ENCODE measurements around the gene VSIG8.

VSIG8 gene

GRCh38 chr1:159857889-159858288 is 4.6 kb downstream of the VSIG8 start:
- DNase-seq (ENCODE audit: low read depth in 3 of 3): no peak

- DNase-seq (ENCODE audit: low read depth in 3 of 3): no peak
Observed at GRCh38 chr1:159856576-159856975, 5.9 kb downstream of the VSIG8 start.

- DNase-seq (ENCODE audit: low read depth in 3 of 3): no peak
Observed at GRCh38 chr1:159855709-159856108, 6.7 kb downstream of the VSIG8 start.

GRCh38 chr1:159854693-159855192 is 7.7 kb downstream of the VSIG8 start:
- DNase-seq (ENCODE audit: low read depth in 3 of 3): peak; percentile 36 to 44 (median 38)

- DNase-seq (ENCODE audit: low read depth in 3 of 3): no peak
Observed at GRCh38 chr1:159854116-159854692, 8.3 kb downstream of the VSIG8 start.

- no peak for DNase-seq (ENCODE audit: low read depth in 3 of 3)
Observed at GRCh38 chr1:159853417-159854115, 8.9 kb downstream of the VSIG8 start.

GRCh38 chr1:159851407-159851806 is 11.1 kb downstream of the VSIG8 start:
- no peak for DNase-seq (ENCODE audit: low read depth in 3 of 3)

- DNase-seq (ENCODE audit: low read depth in 3 of 3): no peak
Observed at GRCh38 chr1:159849626-159850366, 12.7 kb downstream of the VSIG8 start.

GRCh38 chr1:159848326-159848725 is 14.1 kb downstream of the VSIG8 start:
- DNase-seq (ENCODE audit: low read depth in 3 of 3): no peak

GRCh38 chr1:159847231-159847630 is 15.2 kb downstream of the VSIG8 start:
- DNase-seq (ENCODE audit: low read depth in 3 of 3): no peak

GRCh38 chr1:159845751-159846629 is 16.5 kb downstream of the VSIG8 start:
- DNase-seq (ENCODE audit: low read depth in 3 of 3): no peak

- no peak for DNase-seq (ENCODE audit: low read depth in 3 of 3)
Observed at GRCh38 chr1:159843459-159843858, 19.0 kb downstream of the VSIG8 start.

GRCh38 chr1:159841749-159842148 is 20.7 kb downstream of the VSIG8 start:
- no peak for DNase-seq (ENCODE audit: low read depth in 3 of 3)

GRCh38 chr1:159839116-159839849 is 23.2 kb downstream of the VSIG8 start:
- DNase-seq (ENCODE audit: low read depth in 3 of 3): no peak

- DNase-seq (ENCODE audit: low read depth in 3 of 3): no peak
Observed at GRCh38 chr1:159838715-159839114, 23.7 kb downstream of the VSIG8 start.

- no peak for DNase-seq (ENCODE audit: low read depth in 3 of 3)
Observed at GRCh38 chr1:159835862-159836525, 26.5 kb downstream of the VSIG8 start.

- no peak for DNase-seq (ENCODE audit: low read depth in 3 of 3)
Observed at GRCh38 chr1:159835356-159835755, 27.1 kb downstream of the VSIG8 start.

- DNase-seq (ENCODE audit: low read depth in 3 of 3): no peak
Observed at GRCh38 chr1:159832309-159832708, 30.1 kb downstream of the VSIG8 start.

GRCh38 chr1:159831412-159832141 is 30.9 kb downstream of the VSIG8 start:
- no peak for DNase-seq (ENCODE audit: low read depth in 3 of 3)

- no peak for DNase-seq (ENCODE audit: low read depth in 3 of 3)
Observed at GRCh38 chr1:159830722-159831121, 31.7 kb downstream of the VSIG8 start.

Data from stimulated activated CD4-positive, alpha-beta T cell treated with anti-CD3 and anti-CD28 coated beads, TNF-alpha, amount 100 ng/mL, for 4 hours (primary cell).